Breast epithelium (tissue), 3 donors: ENCODE data around the gene LGALS12.

Experiments
- CTCF ChIP-seq, 3 donors: fragments of 450-650 bp; IDR thresholded peaks; one replicate each; pipeline ENCODE4 v1.5.1; 2016 to 2017; ENCODE audit warnings: antibody characterized with exemption in 3 of 3, mild to moderate bottlenecking in 3 of 3, moderate library complexity in 3 of 3
- POLR2A ChIP-seq: fragments of 450-650 bp; IDR thresholded peaks from one replicate; pipeline ENCODE4 v1.6.1; 2016; ENCODE audit warnings: antibody characterized with exemption, mild to moderate bottlenecking, moderate library complexity

GRCh38 chr11:63532799-63533475 is 27.1 kb downstream of the LGALS12 start:
- TF ChIP-seq CTCF (IDR thresholded peaks at IDR 0.05) (no peak), POLR2A (no peak)
